WTC11 (cell line): ENCODE data around the gene FPR3.

Experiments
- ATF3 ChIP-seq: sonication (generic); formaldehyde crosslinking; conservative IDR thresholded peaks from 2 replicates; pipeline ENCODE4 v1.8.1; 2022; ENCODE audit warnings: mild to moderate bottlenecking, missing genetic modification reagents
- CREM ChIP-seq: sonication (generic); formaldehyde crosslinking; IDR thresholded peaks from 2 replicates; pipeline ENCODE4 v1.8.1; 2022; ENCODE audit warnings: mild to moderate bottlenecking, missing genetic modification reagents, moderate library complexity
- CTCF ChIP-seq: fragments of 200-600 bp; IDR thresholded peaks from 2 replicates; pipeline ENCODE4 v1.8.0; 2022; ENCODE audit warnings: antibody characterized with exemption
- ERG ChIP-seq: fragments of 250-450 bp; sonication (Bioruptor Pico); IDR thresholded peaks from 2 replicates; pipeline ENCODE4 v1.8.0; 2021; ENCODE audit warnings: mild to moderate bottlenecking
- MLX ChIP-seq: sonication (generic); formaldehyde crosslinking; IDR thresholded peaks from 2 replicates; pipeline ENCODE4 v1.8.1; 2023; ENCODE audit warnings: mild to moderate bottlenecking, missing genetic modification reagents, moderate library complexity
- RELA ChIP-seq: sonication (generic); formaldehyde crosslinking; IDR thresholded peaks from 2 replicates; pipeline ENCODE4 v1.8.1; 2022; ENCODE audit warnings: missing genetic modification reagents, mild to moderate bottlenecking, borderline replicate concordance
- ZNF138 ChIP-seq: sonication (generic); formaldehyde crosslinking; conservative IDR thresholded peaks from 2 replicates; pipeline ENCODE4 v1.8.1; 2022; ENCODE audit warnings: mild to moderate bottlenecking, moderate library complexity, missing genetic modification reagents

- no peak for TF ChIP-seq RELA (CRISPR knock-in tag)
- TF ChIP-seq CREM (CRISPR knock-in tag): no peak
- TF ChIP-seq CTCF: no peak
- TF ChIP-seq ATF3 (CRISPR knock-in tag): no peak
- TF ChIP-seq ERG: no peak
- no peak for TF ChIP-seq ZNF138 (CRISPR knock-in tag)
- no peak for TF ChIP-seq MLX (CRISPR knock-in tag)
Measured at GRCh38 chr19:51772977-51773376, 22.0 kb upstream of the FPR3 start.
